Pancreas (tissue), 10 donors: ENCODE data around the gene PRKCE. TPM values are rescaled to one million over a fixed set of nuclear protein-coding genes. Genes with fewer than 3 reads are reported as not detected.

Source experiments
- ATAC-seq, 4 donors: fragments of 200-7000 bp; cut with Tn5 transposase; one replicate each; pipeline versions ENCODE4 v1.8.0 to v1.9.1; 2020; ENCODE audit warnings: mild to moderate bottlenecking in 4 of 4, moderate library complexity in 4 of 4
- DNase-seq, 6 donors: peaks; one replicate each; pipeline ENCODE4 v3.0.0-alpha.2; 2020
- FAIRE-seq: peaks from 2 replicates; lab custom pipeline; 2012; peaks lifted over from hg19 to GRCh38; lab: Jason Lieb, UNC
- H3K27ac ChIP-seq, 4 donors: fragments of 200-600 bp; sonication (generic); 1 replicate in 3 of 4; 2 replicates in 1 of 4; pipeline versions ENCODE4 v1.5.0 to v1.8.0; 2020
- H3K27me3 ChIP-seq, 4 donors: fragments of 200-600 bp; one replicate each; pipeline ENCODE4 v1.8.0; 2021
- H3K36me3 ChIP-seq, 3 donors: fragments of 200-600 bp; sonication (generic) in 1 of 3; one replicate each; pipeline versions ENCODE4 v1.5.0 to v1.8.0; 2020 to 2021
- H3K4me1 ChIP-seq, 3 donors: fragments of 200-600 bp; one replicate each; pipeline ENCODE4 v1.8.0; 2021
- H3K4me3 ChIP-seq, 4 donors: fragments of 200-600 bp; sonication (generic) in 2 of 4; one replicate each; pipeline versions ENCODE4 v1.5.0 to v1.8.0; 2020 to 2021
- H3K9me3 ChIP-seq, 4 donors: fragments of 200-600 bp; one replicate each; pipeline ENCODE4 v1.8.0; 2021
- CTCF ChIP-seq, 4 donors: fragments of 200-600 bp; sonication (generic) in 3 of 4; IDR thresholded peaks; one replicate each; pipeline versions ENCODE4 v1.5.0 to v1.8.0; 2021; ENCODE audit warnings: antibody characterized with exemption in 4 of 4
- WGBS, 2 donors: extraction: QIAGEN DNeasy Blood & Tissue Kit; methylation state at CpG; one replicate each; pipeline ENCODE4 v1.1.7; 2013; 5-methylcytosine and 5-hydroxymethylcytosine counted together
- intact Hi-C, 3 donors: fragments of 100-400 bp; cut with DNase I; formaldehyde crosslinking; loops; one replicate each; pipeline versions ENCODE4 v1.11.1 to v1.14.2; 2022
- polyA plus RNA-seq, 2 donors: library from polyadenylated mRNA; stranded (reverse); fragments of 200-250 nt; gene quantifications; one replicate each; pipeline ENCODE4 v1.2.3, GENCODE V29; 2013
- total RNA-seq, 6 donors: library from RNA; stranded (reverse); fragmentation: NEBNext Ultra II Directional in 4 of 6; extraction: Animal tissue kit (Norgen Biotek cat#: 25700) in 4 of 6; gene quantifications; one replicate each; pipeline versions ENCODE4 v1.2.1 to v1.2.4, GENCODE V29; 2021 to 2023
- donor health status: healthy with polysubstance abuse.
- donor health status: DM: no; HTN: no; CAD: no; lungs with moderate emphysema.
- donor health status: DM: no; HTN: no; CAD: no.
- donor health status: control.
- donor health status: control.
- donor health status: Bipolar disorder and iron deficiency.
- donor health status: DM: yes; HTN: yes; CAD: no.
- donor health status: DM: no; HTN: no; CAD: no.
- donor health status: DM: no; HTN: no; CAD: no.
- donor health status: DM: yes; HTN: yes; CAD: no.

PRKCE gene
- total and polyA plus RNA-seq, 8 donors: 4.0 to 19.4 (median 10.0) TPM

- WGBS, 2 donors: 63 to 69% methylated on average over 5 of the region's 5 CpGs
- intact Hi-C loops: no loop called here
- H3K4me1 ChIP-seq: peaks cover 2 to 10% (median 6%) of the 10 kb centered on the region in 3 donors
- H3K9me3 ChIP-seq: no peaks in the 10 kb centered on the region
- ATAC-seq (no peak), FAIRE-seq (no peak), DNase-seq (no peak)
- no peak overlapping the region for H3K27ac ChIP-seq
- H3K27me3 ChIP-seq: no peaks in the 10 kb centered on the region
- no peak for TF ChIP-seq CTCF (IDR thresholded peaks at IDR 0.05)
- no peak overlapping the region for H3K4me3 ChIP-seq
- no peaks in the 10 kb centered on the region for H3K36me3 ChIP-seq
Measured at GRCh38 chr2:46047290-46047689, 395.8 kb downstream of the PRKCE start.

- TF ChIP-seq CTCF (IDR thresholded peaks at IDR 0.05): no peak
- 94 to 98% methylated on average over 2 of the region's 2 CpGs for WGBS, 2 donors
- no peak overlapping the region for H3K27ac ChIP-seq
- no peaks in the 10 kb centered on the region for H3K27me3 ChIP-seq
- no peak for FAIRE-seq
- H3K4me1 ChIP-seq: no peaks in the 10 kb centered on the region
- ATAC-seq: no peak
- intact Hi-C loops: no loop called here
- H3K4me3 ChIP-seq: no peak overlapping the region
- DNase-seq: no peak
- H3K36me3 ChIP-seq: no peaks in the 10 kb centered on the region
- H3K9me3 ChIP-seq: no peaks in the 10 kb centered on the region
Measured at GRCh38 chr2:46048693-46049092, 397.2 kb downstream of the PRKCE start.

- H3K4me3 ChIP-seq: no peak overlapping the region
- no peak for TF ChIP-seq CTCF (IDR thresholded peaks at IDR 0.05)
- no peaks in the 10 kb centered on the region for H3K36me3 ChIP-seq
- no peaks in the 10 kb centered on the region for H3K4me1 ChIP-seq
- H3K27me3 ChIP-seq: no peaks in the 10 kb centered on the region
- no peaks in the 10 kb centered on the region for H3K9me3 ChIP-seq
- DNase-seq: no peak
- intact Hi-C loops: no loop called here
- H3K27ac ChIP-seq: no peak overlapping the region
- no peak for ATAC-seq
- WGBS, 2 donors: 93% methylated on average over 8 of the region's 8 CpGs
- FAIRE-seq: no peak
Measured at GRCh38 chr2:46050027-46050426, 398.6 kb downstream of the PRKCE start.

GRCh38 chr2:46050489-46050888 lies 399.0 kb downstream of the PRKCE start:
- TF ChIP-seq CTCF (IDR thresholded peaks at IDR 0.05): no peak
- no peaks in the 10 kb centered on the region for H3K9me3 ChIP-seq
- ATAC-seq: peak in 1 of 4 donors; percentile 46
- no peak overlapping the region for H3K4me3 ChIP-seq
- H3K36me3 ChIP-seq: no peaks in the 10 kb centered on the region
- no peak for FAIRE-seq
- H3K27ac ChIP-seq: no peak overlapping the region
- DNase-seq: no peak
- no peaks in the 10 kb centered on the region for H3K27me3 ChIP-seq
- no peaks in the 10 kb centered on the region for H3K4me1 ChIP-seq
- intact Hi-C loops: no loop called here
- WGBS, 2 donors: 80 to 82% methylated on average over 2 of the region's 2 CpGs

- H3K4me1 ChIP-seq: no peaks in the 10 kb centered on the region
- no peaks in the 10 kb centered on the region for H3K27me3 ChIP-seq
- no peak overlapping the region for H3K4me3 ChIP-seq
- no peak for TF ChIP-seq CTCF (IDR thresholded peaks at IDR 0.05)
- no peak overlapping the region for H3K27ac ChIP-seq
- no peaks in the 10 kb centered on the region for H3K9me3 ChIP-seq
- H3K36me3 ChIP-seq: no peaks in the 10 kb centered on the region
- WGBS, 2 donors: 93 to 98% methylated on average over 1 of the region's 1 CpG
- intact Hi-C loops: no loop called here
- DNase-seq (no peak), ATAC-seq (no peak), FAIRE-seq (no peak)
Measured at GRCh38 chr2:46051085-46051484, 399.6 kb downstream of the PRKCE start.
